ENCODE measurements around the gene EPB41. TPM values are rescaled to one million over a fixed set of nuclear protein-coding genes. Genes with fewer than 3 reads are reported as not detected.

EPB41 gene
- total and polyA plus RNA-seq, 2 experiments from 2014 or later: 0.89 to 1.5 TPM

GRCh38 chr1:29112705-29113412 lies 198.5 kb downstream of the EPB41 start:
- TF ChIP-seq EZH2phosphoT487 (IDR thresholded peaks at IDR 0.05; ENCODE audit: insufficient read depth, low read depth): no peak
- TF ChIP-seq EZH2 (IDR thresholded peaks at IDR 0.05; ENCODE audit: insufficient read depth, poor library complexity, severe bottlenecking): no peak
- Histone ChIP-seq H3K79me2 (ENCODE audit: insufficient read depth) (no peaks in the 10 kb centered on the region), H4K20me1 (ENCODE audit: insufficient read depth) (no peaks in the 10 kb centered on the region), H3K4me1 (ENCODE audit: insufficient read depth) (no peaks in the 10 kb centered on the region), H3K4me3 (no peak overlapping the region), H2AFZ (no peak overlapping the region), H3K27me3 (replicated peaks; ENCODE audit: insufficient read depth) (no peaks in the 10 kb centered on the region), H3K9ac (no peak overlapping the region), H3K9me2 (ENCODE audit: insufficient read depth) (no peaks in the 10 kb centered on the region), H3F3A (ENCODE audit: insufficient read depth) (no peaks in the 10 kb centered on the region), H3K27ac (no peak overlapping the region), H3K9me3 (ENCODE audit: low read depth) (no peaks in the 10 kb centered on the region), H3K4me2 (ENCODE audit: unreplicated experiment) (no peak overlapping the region), H3K36me3 (ENCODE audit: low read depth) (no peaks in the 10 kb centered on the region)
- WGBS, 2 experiments (ENCODE audit: low coverage in 1 of 2, low lambda C conversion rate in 2 of 2, missing lambda C conversion rate in 2 of 2): 76 to 78% methylated on average over 7 of the region's 7 CpGs
- no peak for DNase-seq
- in situ Hi-C loops (cut with MboI): no loop called here

- in situ Hi-C loops (cut with MboI): no loop called here
- no peak for DNase-seq
- TF ChIP-seq EZH2phosphoT487 (IDR thresholded peaks at IDR 0.05; ENCODE audit: insufficient read depth, low read depth) (no peak), EZH2 (IDR thresholded peaks at IDR 0.05; ENCODE audit: insufficient read depth, poor library complexity, severe bottlenecking) (no peak)
Observed at GRCh38 chr1:29113413-29114117, 199.2 kb downstream of the EPB41 start.

GRCh38 chr1:29114654-29115053 lies 200.3 kb downstream of the EPB41 start:
- Histone ChIP-seq H3K9ac (no peak overlapping the region), H3K36me3 (ENCODE audit: low read depth) (no peaks in the 10 kb centered on the region), H3K79me2 (ENCODE audit: insufficient read depth) (no peaks in the 10 kb centered on the region), H3K27me3 (replicated peaks; ENCODE audit: insufficient read depth) (no peaks in the 10 kb centered on the region), H3K9me2 (ENCODE audit: insufficient read depth) (no peaks in the 10 kb centered on the region), H2AFZ (no peak overlapping the region), H3K4me1 (ENCODE audit: insufficient read depth) (no peaks in the 10 kb centered on the region), H3K27ac (no peak overlapping the region), H4K20me1 (ENCODE audit: insufficient read depth) (no peaks in the 10 kb centered on the region), H3F3A (ENCODE audit: insufficient read depth) (0 out of 2 replicates have a peak, but pooled peaks cover under 1% of the 10 kb centered on the region), H3K9me3 (ENCODE audit: low read depth) (no peaks in the 10 kb centered on the region), H3K4me2 (ENCODE audit: unreplicated experiment) (no peak overlapping the region), H3K4me3 (no peak overlapping the region)
- in situ Hi-C loops (cut with MboI): no loop called here
- no peak for DNase-seq
- TF ChIP-seq EZH2 (IDR thresholded peaks at IDR 0.05; ENCODE audit: insufficient read depth, poor library complexity, severe bottlenecking) (no peak), EZH2phosphoT487 (IDR thresholded peaks at IDR 0.05; ENCODE audit: insufficient read depth, low read depth) (no peak)
- WGBS, 2 experiments (ENCODE audit: low coverage in 1 of 2, low lambda C conversion rate in 2 of 2, missing lambda C conversion rate in 2 of 2): 71 to 82% methylated on average over 1 of the region's 1 CpG

More at GRCh38 chr1:29113413-29114117, 199.2 kb downstream of the EPB41 start:
- Histone ChIP-seq H3K9ac (no peak overlapping the region), H4K20me1 (ENCODE audit: insufficient read depth) (no peaks in the 10 kb centered on the region), H3K4me1 (ENCODE audit: insufficient read depth) (no peaks in the 10 kb centered on the region), H3K9me3 (ENCODE audit: low read depth) (no peaks in the 10 kb centered on the region), H3K27me3 (replicated peaks; ENCODE audit: insufficient read depth) (no peaks in the 10 kb centered on the region), H3K4me3 (no peak overlapping the region), H3K4me2 (ENCODE audit: unreplicated experiment) (no peak overlapping the region), H2AFZ (no peak overlapping the region), H3K79me2 (ENCODE audit: insufficient read depth) (no peaks in the 10 kb centered on the region), H3F3A (ENCODE audit: insufficient read depth) (no peaks in the 10 kb centered on the region), H3K27ac (no peak overlapping the region), H3K9me2 (ENCODE audit: insufficient read depth) (no peaks in the 10 kb centered on the region), H3K36me3 (ENCODE audit: low read depth) (no peaks in the 10 kb centered on the region)
- 70 to 76% methylated on average over 6 of the region's 6 CpGs for WGBS, 2 experiments (ENCODE audit: low coverage in 1 of 2, low lambda C conversion rate in 2 of 2, missing lambda C conversion rate in 2 of 2)

GRCh38 chr1:29117381-29117780 lies 203.0 kb downstream of the EPB41 start:
- no peak overlapping the region for H3K27ac ChIP-seq
- no peak overlapping the region for H2AFZ ChIP-seq
- H3K4me1 ChIP-seq (ENCODE audit: insufficient read depth): no peaks in the 10 kb centered on the region
- H3K9ac ChIP-seq: no peak overlapping the region
- 0 out of 2 replicates have a peak, but pooled peaks cover 7% of the 10 kb centered on the region for H3K79me2 ChIP-seq (ENCODE audit: insufficient read depth)
- in situ Hi-C loops (cut with MboI): no loop called here
- WGBS, 2 experiments (ENCODE audit: low coverage in 1 of 2, low lambda C conversion rate in 2 of 2, missing lambda C conversion rate in 2 of 2): 50 to 62% methylated on average over 2 of the region's 2 CpGs
- no peak overlapping the region for H3K4me3 ChIP-seq
- no peaks in the 10 kb centered on the region for H3K9me3 ChIP-seq (ENCODE audit: low read depth)
- H3K9me2 ChIP-seq (ENCODE audit: insufficient read depth): no peaks in the 10 kb centered on the region
- DNase-seq: no peak
- peaks cover 3% of the 10 kb centered on the region; the same call in 1 of the 2 replicates for H3K36me3 ChIP-seq (ENCODE audit: low read depth)
- TF ChIP-seq EZH2 (IDR thresholded peaks at IDR 0.05; ENCODE audit: insufficient read depth, poor library complexity, severe bottlenecking) (no peak), EZH2phosphoT487 (IDR thresholded peaks at IDR 0.05; ENCODE audit: insufficient read depth, low read depth) (no peak)
- no peaks in the 10 kb centered on the region for H3K27me3 ChIP-seq (replicated peaks; ENCODE audit: insufficient read depth)
- peaks cover 5% of the 10 kb centered on the region; the same call in 1 of the 2 replicates for H3F3A ChIP-seq (ENCODE audit: insufficient read depth)
- no peaks in the 10 kb centered on the region for H4K20me1 ChIP-seq (ENCODE audit: insufficient read depth)
- H3K4me2 ChIP-seq (ENCODE audit: unreplicated experiment): no peak overlapping the region

Measured in GM23248 (cell line).